Measurements from ENCODE around the gene MAPKBP1. TPM values are rescaled to one million over a fixed set of nuclear protein-coding genes. Genes with fewer than 3 reads are reported as not detected.

The MAPKBP1 gene
- total and polyA plus RNA-seq, 2 donors: 7.2 to 8.1 TPM

DNA sequence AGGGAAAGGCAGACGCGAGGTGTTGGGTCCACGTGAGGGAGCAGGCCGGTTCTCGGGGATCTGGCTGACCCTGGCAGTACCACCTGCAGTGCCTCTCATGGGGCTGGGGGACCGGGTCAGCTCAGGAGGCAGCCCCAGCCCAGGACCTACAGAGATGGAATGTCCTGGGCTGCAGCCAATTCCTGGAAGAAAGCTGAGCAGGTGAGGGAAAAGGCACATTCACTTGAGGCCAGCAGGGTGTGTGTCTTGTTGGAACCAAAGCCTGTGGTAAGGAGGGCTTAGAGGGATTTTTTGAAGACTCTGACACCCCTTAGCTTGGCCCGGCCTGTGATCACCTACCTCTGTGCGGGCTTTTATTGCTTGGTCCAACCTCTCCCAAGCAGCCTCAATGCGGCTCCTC lies 80.2 kb downstream of the MAPKBP1 start:
- Histone ChIP-seq H3K27ac (ENCODE audit: low read depth in 1 of 2, low read length in 1 of 2) (no peak overlapping the region), H3K27me3 (ENCODE audit: control insufficient read depth in 2 of 2, insufficient read depth in 1 of 2, low read length in 1 of 2) (peaks cover 0 to 2% of the 10 kb centered on the region in 2 donors), H3K36me3 (ENCODE audit: control insufficient read depth in 2 of 2, insufficient read depth in 2 of 2, low read length in 1 of 2) (no peaks in the 10 kb centered on the region), H3K4me1 (ENCODE audit: control insufficient read depth in 2 of 2, insufficient read depth in 2 of 2, low read length in 2 of 2) (peaks cover 0 to 10% of the 10 kb centered on the region in 2 donors), H3K4me3 (ENCODE audit: low read length in 2 of 2) (no peak overlapping the region), H3K9me3 (ENCODE audit: control insufficient read depth in 2 of 2, insufficient read depth in 1 of 2, low read length in 1 of 2) (no peaks in the 10 kb centered on the region)
- WGBS: 97% methylated on average over 9 of the region's 9 CpGs
- no peak for DNase-seq (ENCODE audit: low read depth in 6 of 9, low spot score in 9 of 9)

DNA sequence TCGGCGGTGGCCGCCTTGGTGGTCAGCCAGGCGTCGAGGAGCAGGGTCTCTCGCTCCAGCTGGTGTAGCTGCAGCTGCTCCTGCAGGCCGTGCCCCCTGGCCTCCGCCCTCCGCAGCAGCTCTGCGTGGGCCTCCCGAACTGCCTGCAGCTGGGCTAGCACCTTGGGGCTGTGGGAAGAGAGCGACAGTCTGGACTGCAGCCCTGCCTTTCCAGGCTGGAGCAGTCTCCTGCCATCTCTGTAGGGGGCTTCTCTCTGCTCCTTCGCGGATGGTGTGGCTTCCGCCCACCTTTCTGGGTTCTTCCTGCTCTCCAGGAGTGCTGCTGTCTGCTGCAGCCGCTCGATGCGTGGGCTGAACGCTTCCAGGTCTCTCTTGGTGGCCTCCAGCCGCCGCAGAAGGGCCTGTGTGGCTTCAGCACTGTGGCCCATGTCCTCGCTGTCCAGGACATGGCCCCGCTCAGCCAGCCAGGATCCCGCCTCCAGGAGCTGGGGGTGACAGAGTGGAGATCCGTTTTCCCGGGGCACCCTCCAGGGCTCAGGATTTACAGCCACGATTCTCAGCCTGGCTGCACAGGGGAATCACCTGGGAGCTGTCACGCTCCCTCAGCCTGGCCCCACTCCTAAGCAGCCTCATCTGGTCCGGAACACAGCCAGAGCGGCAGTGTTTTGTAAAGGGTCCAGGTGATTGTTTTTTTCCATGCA lies 81.1 kb downstream of the MAPKBP1 start:
- peaks cover 0 to 2% of the 10 kb centered on the region in 2 donors for H3K27me3 ChIP-seq (ENCODE audit: control insufficient read depth in 2 of 2, insufficient read depth in 1 of 2, low read length in 1 of 2)
- H3K4me1 ChIP-seq (ENCODE audit: control insufficient read depth in 2 of 2, insufficient read depth in 2 of 2, low read length in 2 of 2): peaks cover 2 to 18% of the 10 kb centered on the region in 2 donors
- no peaks in the 10 kb centered on the region for H3K36me3 ChIP-seq (ENCODE audit: control insufficient read depth in 2 of 2, insufficient read depth in 2 of 2, low read length in 1 of 2)
- WGBS: 94% methylated on average over 30 of the region's 30 CpGs
- no peak for DNase-seq (ENCODE audit: low read depth in 6 of 9, low spot score in 9 of 9)
- H3K27ac ChIP-seq (ENCODE audit: low read depth in 1 of 2, low read length in 1 of 2): no peak overlapping the region
- H3K4me3 ChIP-seq (ENCODE audit: low read length in 2 of 2): no peak overlapping the region
- H3K9me3 ChIP-seq (ENCODE audit: control insufficient read depth in 2 of 2, insufficient read depth in 1 of 2, low read length in 1 of 2): no peaks in the 10 kb centered on the region

DNA sequence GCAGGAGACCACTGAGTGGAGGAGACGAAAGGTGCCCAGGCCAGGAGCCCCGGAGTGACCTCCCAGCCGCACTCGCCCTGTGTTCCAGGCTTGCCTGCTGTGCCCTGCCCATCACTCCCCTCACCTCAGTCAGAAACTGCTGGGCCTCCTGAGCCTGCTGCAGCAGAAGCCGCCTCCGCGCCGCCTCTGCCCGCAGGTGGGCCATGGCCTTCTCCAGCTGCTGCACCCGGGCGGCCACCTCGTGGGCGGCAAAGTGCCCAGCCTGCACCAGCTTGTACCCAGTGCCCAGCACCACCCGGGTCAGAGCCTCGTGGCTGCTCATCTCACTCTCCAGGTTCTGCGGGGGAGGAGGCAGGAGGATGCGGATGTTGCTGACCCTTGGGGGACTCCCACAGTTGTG lies 82.0 kb downstream of the MAPKBP1 start:
- Histone ChIP-seq H3K27me3 (ENCODE audit: control insufficient read depth in 2 of 2, insufficient read depth in 1 of 2, low read length in 1 of 2) (no peaks in the 10 kb centered on the region), H3K4me1 (ENCODE audit: control insufficient read depth in 2 of 2, insufficient read depth in 2 of 2, low read length in 2 of 2) (peaks cover 2 to 18% of the 10 kb centered on the region in 2 donors), H3K9me3 (ENCODE audit: control insufficient read depth in 2 of 2, insufficient read depth in 1 of 2, low read length in 1 of 2) (no peaks in the 10 kb centered on the region), H3K36me3 (ENCODE audit: control insufficient read depth in 2 of 2, insufficient read depth in 2 of 2, low read length in 1 of 2) (no peaks in the 10 kb centered on the region), H3K4me3 (ENCODE audit: low read length in 2 of 2) (no peak overlapping the region), H3K27ac (ENCODE audit: low read depth in 1 of 2, low read length in 1 of 2) (no peak overlapping the region)
- whole genome bisulfite sequencing: 96% methylated on average over 17 of the region's 17 CpGs
- DNase-seq (ENCODE audit: low read depth in 6 of 9, low spot score in 9 of 9): no peak

DNA sequence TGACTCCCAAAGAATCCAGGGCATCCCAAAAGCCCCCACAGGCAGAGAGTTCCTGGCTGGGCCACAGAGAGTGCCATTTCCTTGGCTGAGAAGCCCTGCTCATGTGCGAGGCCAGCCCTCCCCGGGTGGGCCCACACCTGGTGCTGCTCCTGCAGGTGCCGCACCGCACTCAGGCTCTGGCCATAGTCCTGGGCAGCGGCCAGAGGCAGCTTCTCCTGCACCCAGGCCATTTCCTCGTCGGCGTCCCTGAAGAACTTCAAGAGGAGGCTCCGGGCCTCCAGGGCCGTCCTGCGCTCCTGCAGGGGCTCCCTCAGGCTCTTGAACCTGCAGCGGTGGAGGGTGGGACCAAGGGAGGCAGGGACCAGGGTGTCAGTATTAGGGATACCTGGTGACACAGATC lies 82.4 kb downstream of the MAPKBP1 start:
- Histone ChIP-seq H3K36me3 (ENCODE audit: control insufficient read depth in 2 of 2, insufficient read depth in 2 of 2, low read length in 1 of 2) (no peaks in the 10 kb centered on the region), H3K27me3 (ENCODE audit: control insufficient read depth in 2 of 2, insufficient read depth in 1 of 2, low read length in 1 of 2) (no peaks in the 10 kb centered on the region), H3K4me1 (ENCODE audit: control insufficient read depth in 2 of 2, insufficient read depth in 2 of 2, low read length in 2 of 2) (peaks cover 2 to 18% of the 10 kb centered on the region in 2 donors), H3K4me3 (ENCODE audit: low read length in 2 of 2) (no peak overlapping the region), H3K9me3 (ENCODE audit: control insufficient read depth in 2 of 2, insufficient read depth in 1 of 2, low read length in 1 of 2) (no peaks in the 10 kb centered on the region), H3K27ac (ENCODE audit: low read depth in 1 of 2, low read length in 1 of 2) (no peak overlapping the region)
- DNase-seq (ENCODE audit: low read depth in 6 of 9, low spot score in 9 of 9): no peak
- WGBS: 95% methylated on average over 12 of the region's 12 CpGs

DNA sequence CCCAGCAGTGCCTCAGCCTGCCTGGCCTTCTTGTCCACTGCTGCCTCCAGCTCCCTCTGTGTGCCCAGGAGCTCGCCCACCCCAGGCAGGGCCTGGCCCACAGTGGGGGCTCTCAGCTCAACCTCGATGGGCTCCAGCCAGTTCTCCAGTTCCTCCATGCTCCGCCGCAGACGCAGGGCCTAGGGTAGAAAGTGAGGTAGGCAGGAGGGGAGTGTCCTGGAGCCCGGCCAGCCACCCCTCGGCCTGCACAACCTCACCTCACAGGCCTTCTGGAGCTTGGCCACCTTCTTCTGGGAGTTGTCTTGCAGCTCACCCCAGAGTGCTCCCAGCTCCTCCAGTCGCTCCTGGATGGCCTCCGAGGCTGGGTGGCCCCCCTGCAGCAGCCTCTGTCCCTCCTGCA lies 83.0 kb downstream of the MAPKBP1 start:
- no peak for DNase-seq (ENCODE audit: low read depth in 6 of 9, low spot score in 9 of 9)
- 94% methylated on average over 9 of the region's 9 CpGs for WGBS
- Histone ChIP-seq H3K4me1 (ENCODE audit: control insufficient read depth in 2 of 2, insufficient read depth in 2 of 2, low read length in 2 of 2) (peaks cover 2 to 18% of the 10 kb centered on the region in 2 donors), H3K27me3 (ENCODE audit: control insufficient read depth in 2 of 2, insufficient read depth in 1 of 2, low read length in 1 of 2) (no peaks in the 10 kb centered on the region), H3K27ac (ENCODE audit: low read depth in 1 of 2, low read length in 1 of 2) (no peak overlapping the region), H3K4me3 (ENCODE audit: low read length in 2 of 2) (no peak overlapping the region), H3K9me3 (ENCODE audit: control insufficient read depth in 2 of 2, insufficient read depth in 1 of 2, low read length in 1 of 2) (no peaks in the 10 kb centered on the region), H3K36me3 (ENCODE audit: control insufficient read depth in 2 of 2, insufficient read depth in 2 of 2, low read length in 1 of 2) (no peaks in the 10 kb centered on the region)

DNA sequence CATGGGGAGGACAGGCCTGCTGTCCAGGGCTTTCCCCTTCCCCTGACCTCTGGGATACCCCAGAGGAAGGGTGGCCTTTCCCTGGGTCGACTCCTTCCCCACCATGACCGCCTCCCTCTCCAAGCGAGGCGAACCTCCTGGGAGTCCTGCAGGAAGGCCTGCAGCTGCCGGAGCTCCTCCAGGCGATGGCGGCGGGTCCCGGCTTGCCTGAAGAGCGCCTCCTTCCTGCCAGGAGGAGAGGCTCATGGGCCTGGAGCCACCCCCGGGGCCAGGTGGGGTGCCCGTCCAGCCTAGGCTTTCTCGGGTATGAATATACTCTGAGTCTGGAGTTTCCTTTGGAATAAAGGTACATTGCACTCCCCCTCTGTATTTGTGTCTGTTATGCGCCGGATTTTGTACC lies 84.5 kb downstream of the MAPKBP1 start:
- WGBS: 96% methylated on average over 15 of the region's 15 CpGs

DNA sequence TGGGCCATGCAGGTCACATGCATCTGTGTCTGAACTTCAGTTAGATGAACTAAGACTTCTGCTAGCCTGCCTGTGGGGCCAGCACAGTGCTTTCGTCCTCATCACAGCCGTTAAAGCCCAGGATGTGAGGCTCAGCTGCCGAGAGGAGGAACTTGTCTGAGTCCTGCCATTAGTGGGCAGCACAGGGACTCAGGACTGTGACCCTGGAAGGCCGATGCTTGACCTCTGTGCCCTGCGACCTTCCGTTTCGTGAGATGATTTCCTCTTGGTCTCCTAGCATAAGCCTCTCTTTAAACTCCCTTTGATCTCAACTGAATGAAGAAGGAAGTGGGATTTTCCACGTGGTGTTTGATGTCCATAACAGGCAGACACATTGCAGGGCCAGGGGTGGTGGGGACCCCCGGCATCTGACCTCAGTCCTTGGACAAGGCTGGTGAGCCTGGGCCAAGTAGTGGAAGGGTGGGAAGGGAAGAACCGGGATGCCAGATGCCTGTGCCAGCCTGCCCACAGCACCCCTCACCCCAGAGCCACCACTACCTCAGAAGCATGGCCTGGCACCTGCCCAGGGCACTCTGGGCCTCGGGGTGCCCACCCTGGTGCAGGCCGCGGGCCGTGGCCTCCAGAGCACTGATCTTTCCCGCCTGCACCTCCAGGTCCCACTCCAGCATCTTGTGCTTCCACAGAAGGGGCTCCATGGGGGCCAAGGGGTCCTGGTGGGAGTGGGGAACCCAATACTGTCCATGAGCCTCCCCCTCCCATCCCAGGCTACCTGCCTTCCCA lies 86.0 kb downstream of the MAPKBP1 start:
- Histone ChIP-seq H3K4me3 (ENCODE audit: low read length in 2 of 2) (no peak overlapping the region), H3K4me1 (ENCODE audit: control insufficient read depth in 2 of 2, insufficient read depth in 2 of 2, low read length in 2 of 2) (peaks cover 2 to 13% of the 10 kb centered on the region in 2 donors), H3K9me3 (ENCODE audit: control insufficient read depth in 2 of 2, insufficient read depth in 1 of 2, low read length in 1 of 2) (no peaks in the 10 kb centered on the region), H3K27ac (ENCODE audit: low read depth in 1 of 2, low read length in 1 of 2) (no peak overlapping the region), H3K36me3 (ENCODE audit: control insufficient read depth in 2 of 2, insufficient read depth in 2 of 2, low read length in 1 of 2) (no peaks in the 10 kb centered on the region), H3K27me3 (ENCODE audit: control insufficient read depth in 2 of 2, insufficient read depth in 1 of 2, low read length in 1 of 2) (no peaks in the 10 kb centered on the region)
- DNase-seq (ENCODE audit: low read depth in 6 of 9, low spot score in 9 of 9): no peak
- WGBS: 50% methylated on average over 15 of the region's 15 CpGs

More for the DNA sequence above, 84.5 kb downstream of the MAPKBP1 start:
- no peak for DNase-seq (ENCODE audit: low read depth in 6 of 9, low spot score in 9 of 9)
- Histone ChIP-seq H3K27ac (ENCODE audit: low read depth in 1 of 2, low read length in 1 of 2) (no peak overlapping the region), H3K4me1 (ENCODE audit: control insufficient read depth in 2 of 2, insufficient read depth in 2 of 2, low read length in 2 of 2) (peaks cover 2 to 18% of the 10 kb centered on the region in 2 donors), H3K9me3 (ENCODE audit: control insufficient read depth in 2 of 2, insufficient read depth in 1 of 2, low read length in 1 of 2) (no peaks in the 10 kb centered on the region), H3K4me3 (ENCODE audit: low read length in 2 of 2) (no peak overlapping the region), H3K36me3 (ENCODE audit: control insufficient read depth in 2 of 2, insufficient read depth in 2 of 2, low read length in 1 of 2) (no peaks in the 10 kb centered on the region), H3K27me3 (ENCODE audit: control insufficient read depth in 2 of 2, insufficient read depth in 1 of 2, low read length in 1 of 2) (no peaks in the 10 kb centered on the region)

DNA sequence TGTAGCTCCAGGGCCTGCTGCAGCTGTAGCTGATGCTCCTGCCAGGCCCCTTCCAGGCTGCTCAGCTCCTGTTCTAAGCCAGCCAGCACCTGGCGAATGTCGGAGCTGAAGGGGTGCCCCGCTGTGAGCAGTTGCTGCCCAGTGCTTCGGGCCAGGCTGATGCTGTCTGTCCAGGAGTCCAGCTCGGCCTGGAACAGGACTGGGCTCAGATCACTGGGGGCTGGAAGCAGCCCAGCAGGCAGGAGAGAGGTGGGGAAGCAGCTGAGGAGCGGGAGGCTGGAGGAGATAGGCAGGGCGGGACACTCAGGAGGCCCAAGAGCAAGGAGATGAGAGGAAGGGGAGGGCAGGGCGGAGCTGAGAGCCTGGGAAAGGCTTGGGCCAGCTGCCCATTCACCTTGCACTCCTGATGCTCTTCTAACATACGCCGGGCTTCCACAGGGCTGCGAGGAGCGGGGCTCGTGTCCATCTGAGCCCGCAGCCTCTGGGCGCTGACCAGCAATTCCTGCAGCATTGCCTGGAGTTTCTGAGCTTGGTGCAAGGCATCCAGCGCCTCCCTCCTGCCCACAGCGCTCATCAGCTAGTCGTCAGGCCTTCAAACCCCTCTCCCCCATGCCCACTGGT lies 87.6 kb downstream of the MAPKBP1 start:
- no peaks in the 10 kb centered on the region for H3K36me3 ChIP-seq (ENCODE audit: control insufficient read depth in 2 of 2, insufficient read depth in 2 of 2, low read length in 1 of 2)
- H3K4me1 ChIP-seq (ENCODE audit: control insufficient read depth in 2 of 2, insufficient read depth in 2 of 2, low read length in 2 of 2): peaks cover 2 to 8% of the 10 kb centered on the region in 2 donors
- no peak for DNase-seq (ENCODE audit: low read depth in 6 of 9, low spot score in 9 of 9)
- no peak overlapping the region for H3K27ac ChIP-seq (ENCODE audit: low read depth in 1 of 2, low read length in 1 of 2)
- H3K27me3 ChIP-seq (ENCODE audit: control insufficient read depth in 2 of 2, insufficient read depth in 1 of 2, low read length in 1 of 2): no peaks in the 10 kb centered on the region
- H3K4me3 ChIP-seq (ENCODE audit: low read length in 2 of 2): no peak overlapping the region
- WGBS: 96% methylated on average over 18 of the region's 18 CpGs
- H3K9me3 ChIP-seq (ENCODE audit: control insufficient read depth in 2 of 2, insufficient read depth in 1 of 2, low read length in 1 of 2): no peaks in the 10 kb centered on the region

DNA sequence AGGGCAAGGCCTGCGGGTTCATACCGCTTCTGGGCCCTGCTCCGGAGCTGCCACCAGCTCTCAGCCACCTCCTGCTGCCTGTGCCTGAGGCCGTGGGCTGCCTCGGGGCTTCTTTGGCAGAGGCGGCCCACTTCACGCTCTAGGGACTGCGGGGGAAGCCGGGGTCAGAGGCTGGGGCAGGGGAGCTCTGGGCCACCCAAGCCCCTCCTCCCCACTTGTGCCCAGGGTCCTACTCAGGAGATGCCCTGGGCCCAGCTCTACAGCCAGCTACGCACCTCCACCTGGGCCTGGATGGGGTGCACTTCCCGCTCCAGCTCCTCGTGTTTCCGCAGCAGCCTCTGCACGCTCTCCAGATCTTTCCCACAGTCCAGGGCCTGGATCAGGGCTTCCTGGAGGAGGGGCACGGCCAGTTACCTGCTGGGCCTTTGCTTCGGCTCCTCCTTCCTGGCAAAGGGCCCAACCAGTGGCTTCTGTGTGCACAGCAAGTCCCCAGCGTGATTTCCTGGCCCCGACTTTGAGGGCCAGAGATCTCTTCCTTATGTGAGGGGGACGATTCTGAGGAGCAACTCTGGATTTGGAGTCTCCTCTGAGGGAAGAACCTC lies 88.3 kb downstream of the MAPKBP1 start:
- no peak for DNase-seq (ENCODE audit: low read depth in 6 of 9, low spot score in 9 of 9)
- H3K4me3 ChIP-seq (ENCODE audit: low read length in 2 of 2): no peak overlapping the region
- WGBS: 86% methylated on average over 19 of the region's 19 CpGs
- no peak overlapping the region for H3K27ac ChIP-seq (ENCODE audit: low read depth in 1 of 2, low read length in 1 of 2)
- no peaks in the 10 kb centered on the region for H3K36me3 ChIP-seq (ENCODE audit: control insufficient read depth in 2 of 2, insufficient read depth in 2 of 2, low read length in 1 of 2)
- H3K4me1 ChIP-seq (ENCODE audit: control insufficient read depth in 2 of 2, insufficient read depth in 2 of 2, low read length in 2 of 2): peaks cover 2 to 8% of the 10 kb centered on the region in 2 donors
- no peaks in the 10 kb centered on the region for H3K9me3 ChIP-seq (ENCODE audit: control insufficient read depth in 2 of 2, insufficient read depth in 1 of 2, low read length in 1 of 2)
- H3K27me3 ChIP-seq (ENCODE audit: control insufficient read depth in 2 of 2, insufficient read depth in 1 of 2, low read length in 1 of 2): no peaks in the 10 kb centered on the region

All from thymus (tissue), 11 donors.